CD1c-positive myeloid dendritic cell (primary cell): ENCODE measurements around the gene ZBTB14.
A peak's percentile ranks its signal among the peaks of the same experiment; 100 is the strongest.

Source experiments
- DNase-seq: peaks from one replicate; pipeline ENCODE4 v3.0.0-alpha.2; 2016; ENCODE audit errors: extremely low spot score

Gene ZBTB14, protein sequence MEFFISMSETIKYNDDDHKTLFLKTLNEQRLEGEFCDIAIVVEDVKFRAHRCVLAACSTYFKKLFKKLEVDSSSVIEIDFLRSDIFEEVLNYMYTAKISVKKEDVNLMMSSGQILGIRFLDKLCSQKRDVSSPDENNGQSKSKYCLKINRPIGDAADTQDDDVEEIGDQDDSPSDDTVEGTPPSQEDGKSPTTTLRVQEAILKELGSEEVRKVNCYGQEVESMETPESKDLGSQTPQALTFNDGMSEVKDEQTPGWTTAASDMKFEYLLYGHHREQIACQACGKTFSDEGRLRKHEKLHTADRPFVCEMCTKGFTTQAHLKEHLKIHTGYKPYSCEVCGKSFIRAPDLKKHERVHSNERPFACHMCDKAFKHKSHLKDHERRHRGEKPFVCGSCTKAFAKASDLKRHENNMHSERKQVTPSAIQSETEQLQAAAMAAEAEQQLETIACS

DNA sequence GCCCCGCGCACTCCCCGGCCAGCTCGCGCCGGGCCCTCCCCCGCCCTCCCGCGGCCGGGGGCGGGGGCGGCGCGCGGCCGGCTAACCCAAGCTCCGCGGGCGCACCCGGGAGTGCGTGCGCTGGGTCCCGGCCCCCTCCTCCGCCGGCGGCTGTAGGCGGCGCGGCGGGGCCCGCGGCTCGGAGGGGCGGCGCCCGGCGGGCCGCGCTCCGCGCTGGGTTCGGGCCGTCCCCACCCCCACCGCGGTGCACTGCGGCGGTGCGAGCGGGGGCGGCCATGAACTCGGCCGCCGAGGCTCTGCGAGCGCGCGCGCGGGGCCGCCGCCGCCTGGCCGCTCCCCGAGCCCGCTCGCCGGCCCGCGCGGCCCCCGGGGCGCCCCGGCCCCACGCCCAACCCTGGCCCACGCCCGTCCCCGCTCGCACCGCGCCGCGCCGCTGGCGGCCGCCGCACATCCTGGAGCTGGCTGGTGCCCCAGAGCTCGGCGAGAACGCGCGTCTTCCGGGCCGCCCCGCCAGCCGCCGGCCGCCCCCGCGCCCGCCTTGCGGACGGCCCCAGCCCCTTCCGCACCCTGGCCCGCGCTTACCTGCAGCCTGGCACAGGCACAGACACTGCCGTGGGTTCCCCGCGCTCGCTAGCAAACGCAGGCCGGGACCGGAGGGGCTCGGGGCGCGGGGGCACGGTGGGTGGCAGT, at the start of gene ZBTB14:
Gene ZBTB14 (minus strand): TSS at position 496 of the 690 bp plus-strand sequence. CDS start 2,480 bp downstream, outside the sequence.
- peak; percentile 82 for DNase-seq

GRCh38 chr18:5339202-5339834, 43.8 kb upstream of the ZBTB14 start:
- DNase-seq, result no peak

GRCh38 chr18:5334456-5335075, 39.0 kb upstream of the ZBTB14 start:
- no peak for DNase-seq

DNA sequence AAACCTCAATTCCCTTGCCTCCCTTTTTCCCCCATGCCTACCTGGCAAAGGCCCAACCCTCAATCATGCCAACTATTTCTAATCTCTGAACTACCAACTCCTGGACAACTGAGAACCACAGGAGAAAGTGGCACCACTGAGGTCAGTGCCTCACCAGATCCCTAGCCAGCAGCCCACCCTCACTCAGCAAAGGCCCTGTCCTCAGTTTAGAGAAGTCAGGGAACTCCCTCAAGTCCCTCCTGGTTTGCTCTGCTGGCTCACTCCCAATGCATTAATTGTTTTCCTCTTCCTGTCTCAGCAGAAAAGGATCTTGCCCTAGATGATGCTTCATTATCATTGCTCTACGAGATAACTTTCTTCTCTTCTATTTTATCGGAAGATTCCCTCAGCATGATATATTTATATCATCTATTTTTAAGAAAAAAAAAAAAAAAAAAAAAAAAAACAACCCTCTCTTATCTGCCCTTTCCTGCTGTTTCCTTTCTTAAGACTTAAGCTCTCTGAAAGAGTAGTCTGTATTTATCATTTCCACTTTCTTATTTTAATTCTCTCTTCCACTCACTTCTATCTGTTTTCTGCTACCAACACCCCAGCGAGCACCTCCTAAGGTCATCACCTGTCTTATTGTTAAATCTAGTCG, 22.7 kb upstream of the ZBTB14 start:
- no peak for DNase-seq

- DNase-seq, result no peak
Measured at GRCh38 chr18:5317186-5317585, 21.7 kb upstream of the ZBTB14 start.

- no peak for DNase-seq
Measured at GRCh38 chr18:5315838-5316237, 20.3 kb upstream of the ZBTB14 start.

DNA sequence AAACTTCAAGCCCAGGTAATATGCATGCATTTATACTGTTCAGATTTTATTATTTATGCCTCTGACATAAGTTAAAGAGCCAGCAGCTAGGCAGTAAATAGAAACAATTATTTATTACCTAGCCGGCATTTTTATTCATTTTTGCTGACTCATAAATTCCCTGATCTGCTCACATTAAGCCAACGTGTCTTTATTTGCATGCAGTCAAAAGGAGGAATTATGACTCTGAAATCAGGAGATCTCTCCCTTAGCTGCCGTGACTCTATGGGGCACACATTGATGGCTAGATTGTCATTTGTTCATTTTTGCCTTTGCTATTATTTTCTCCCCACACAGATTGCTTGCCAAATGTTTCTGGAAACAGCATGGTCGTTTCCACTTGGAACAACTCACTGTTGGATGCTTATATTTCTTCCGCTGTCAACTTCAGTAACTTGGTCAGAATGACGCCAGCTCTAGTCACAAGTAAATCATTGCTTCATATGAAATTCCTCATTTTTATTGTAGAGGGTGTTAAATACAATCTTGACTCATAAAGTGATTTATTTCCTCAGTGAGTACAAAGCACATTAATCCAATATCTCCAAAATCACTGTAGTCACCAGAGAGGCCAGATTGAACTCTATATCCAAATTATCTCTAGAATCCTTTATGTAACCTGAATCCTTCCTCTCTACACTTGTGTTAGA, 15.9 kb upstream of the ZBTB14 start:
- DNase-seq, result peak; percentile 30

DNA sequence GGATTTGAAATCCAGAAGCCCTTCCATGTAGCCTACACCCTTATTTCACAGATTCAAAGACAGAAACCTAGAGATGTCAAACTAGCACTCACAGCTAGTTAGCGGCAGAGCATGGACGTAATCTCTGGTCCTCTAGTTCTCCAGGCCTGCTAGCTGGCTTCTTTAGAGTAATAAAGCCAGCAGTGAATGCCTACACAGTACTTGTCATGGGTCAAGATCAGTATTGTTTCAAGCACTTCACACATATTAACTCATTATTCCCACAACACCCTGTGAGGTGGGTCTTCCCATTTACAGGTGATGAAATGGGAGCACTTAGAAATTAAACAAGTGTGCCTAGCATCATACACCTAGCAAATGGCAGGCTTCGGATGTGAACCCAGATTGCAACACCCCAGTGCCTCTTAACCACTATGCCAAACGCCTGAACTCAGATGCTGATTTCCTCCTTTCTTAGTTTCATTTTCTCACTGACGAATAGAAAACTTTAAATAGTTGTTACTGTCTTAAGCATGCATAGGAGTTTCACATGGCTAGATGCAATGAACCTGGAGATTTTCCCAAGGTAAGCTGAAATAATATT, 14.5 kb upstream of the ZBTB14 start:
- DNase-seq, result peak; percentile 42

DNA sequence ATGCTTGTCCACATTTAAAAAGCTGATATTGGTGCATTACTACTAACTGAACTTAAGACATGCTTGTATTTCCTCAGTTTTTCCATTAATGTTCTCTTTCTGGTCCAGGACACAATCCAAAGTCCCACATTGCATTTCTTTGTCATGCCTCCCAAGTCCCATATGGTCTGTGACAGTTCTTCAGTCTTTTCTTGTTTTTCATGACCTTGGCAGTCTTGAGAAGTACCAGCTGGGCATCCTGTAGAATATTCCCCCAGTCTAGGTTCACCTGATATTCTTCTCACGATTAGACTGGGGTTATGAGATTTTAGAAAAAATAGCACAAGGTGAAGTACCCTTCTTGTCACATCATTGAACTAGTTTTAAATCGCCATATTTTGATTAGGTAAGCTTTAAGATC, 10.3 kb upstream of the ZBTB14 start:
- no peak for DNase-seq

DNA sequence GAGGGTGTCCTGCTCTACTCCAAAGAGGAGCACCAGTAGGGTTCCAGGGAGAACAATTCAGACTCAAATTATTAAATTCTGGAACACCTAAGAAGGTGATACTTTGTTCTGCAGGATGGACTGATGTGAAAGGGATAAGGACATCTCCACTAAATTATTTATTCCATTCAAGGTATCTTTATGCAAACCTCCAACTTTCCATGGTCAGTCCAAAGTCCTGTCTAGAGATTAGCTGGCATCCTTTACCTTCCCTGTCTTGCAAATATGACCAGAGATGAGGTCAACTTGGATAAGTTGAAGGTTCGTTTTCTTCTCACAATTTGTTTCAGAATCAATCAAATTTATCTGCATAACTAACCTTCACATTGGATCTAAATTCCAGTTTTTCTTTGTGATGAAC, 8.7 kb upstream of the ZBTB14 start:
- no peak for DNase-seq

DNA sequence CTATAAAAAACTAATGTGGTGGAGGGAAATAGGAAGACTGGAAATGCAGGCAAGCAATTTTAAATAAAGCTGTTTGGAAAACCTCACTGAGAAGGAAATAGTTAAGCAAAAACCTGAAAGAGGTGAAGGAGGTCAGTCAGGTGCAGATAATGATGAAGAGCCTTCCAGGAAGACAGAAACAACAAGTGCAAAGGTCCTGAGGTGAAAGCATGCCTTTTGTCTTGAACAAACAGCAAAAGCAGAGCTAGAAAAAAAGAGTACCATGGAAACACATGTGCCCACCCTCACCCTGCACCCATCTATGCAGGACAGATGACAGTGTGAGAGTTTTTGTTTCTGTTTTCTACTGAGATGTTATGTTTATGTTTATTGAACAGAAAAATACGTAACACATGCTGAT, 8.1 kb upstream of the ZBTB14 start:
- DNase-seq, result no peak

- no peak for DNase-seq
Measured at GRCh38 chr18:5302606-5303005, 7.1 kb upstream of the ZBTB14 start.

- DNase-seq, result no peak
Measured at GRCh38 chr18:5300476-5301010, 5.0 kb upstream of the ZBTB14 start.

GRCh38 chr18:5298156-5298852, 2.8 kb upstream of the ZBTB14 start:
- DNase-seq, result no peak

- DNase-seq, result no peak
Measured at GRCh38 chr18:5297597-5297996, 2.1 kb upstream of the ZBTB14 start.

- peak; percentile 82 for DNase-seq
Measured at GRCh38 chr18:5296706-5297320, 1.3 kb upstream of the ZBTB14 start.

DNA sequence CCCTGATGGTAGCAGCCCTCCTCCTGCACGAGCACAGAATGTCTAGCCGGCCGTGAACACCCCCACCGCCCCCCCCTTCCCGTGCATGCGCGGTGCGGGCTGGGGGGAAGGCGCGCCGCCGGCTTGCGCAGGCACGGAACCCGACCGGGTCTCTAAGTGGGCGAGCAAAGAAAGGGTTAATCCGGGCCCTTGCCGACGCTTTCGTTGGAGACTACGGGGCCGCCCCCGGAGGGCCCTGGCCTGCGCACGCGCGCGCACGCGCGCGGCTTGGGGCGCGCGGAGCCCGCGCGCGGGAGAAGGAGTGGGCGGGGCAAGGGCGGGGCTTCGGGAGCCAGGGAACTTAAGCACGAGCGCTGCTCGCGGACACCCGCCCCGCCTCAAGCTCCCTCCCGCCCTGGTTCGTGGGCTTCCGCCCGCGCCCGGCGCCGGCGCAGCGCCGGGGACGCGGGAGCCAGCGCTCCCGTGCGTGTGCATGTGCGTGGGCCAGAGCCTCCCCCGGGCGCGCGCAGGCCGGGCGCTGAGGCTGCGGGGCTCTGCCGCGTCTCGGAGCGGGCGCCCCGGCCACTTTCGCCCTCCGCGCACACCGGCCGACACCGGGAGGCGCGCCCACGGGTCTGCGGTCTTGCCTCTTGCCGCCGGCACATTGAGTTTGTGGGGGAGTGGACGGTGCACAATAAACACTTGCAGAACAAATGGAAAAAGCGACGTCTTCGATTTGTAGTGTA, 617 bp upstream of the ZBTB14 start:
- peak; percentile 98 for DNase-seq

GRCh38 chr18:5294457-5295230, 882 bp downstream of the ZBTB14 start:
- DNase-seq, result peak; percentile 86
